Sigmoid colon (tissue), 7 donors: ENCODE data around the gene MRPL9. TPM values are rescaled to one million over a fixed set of nuclear protein-coding genes. Genes with fewer than 3 reads are reported as not detected.

Source experiments
- DNase-seq: peaks from one replicate; pipeline ENCODE4 v3.0.0-alpha.2; 2019
- H3K27ac ChIP-seq, 4 donors: fragments of 200-600 bp; sonication (generic); one replicate each; pipeline ENCODE4 v1.5.1; 2016 to 2019; ENCODE audit warnings: mild to moderate bottlenecking in 1 of 4
- H3K27me3 ChIP-seq, 3 donors: fragments of 200-600 bp; sonication (generic); one replicate each; pipeline ENCODE4 v1.5.1; 2019; ENCODE audit warnings: mild to moderate bottlenecking in 1 of 3
- H3K36me3 ChIP-seq, 4 donors: fragments of 200-600 bp; sonication (generic); one replicate each; pipeline ENCODE4 v1.5.1; 2016 to 2019
- H3K4me1 ChIP-seq, 4 donors: fragments of 200-600 bp; sonication (generic); one replicate each; pipeline ENCODE4 v1.5.1; 2017 to 2019
- H3K4me3 ChIP-seq, 4 donors: fragments of 200-600 bp; sonication (generic); one replicate each; pipeline ENCODE4 v1.5.1; 2017 to 2019; ENCODE audit warnings: mild to moderate bottlenecking in 2 of 4, moderate library complexity in 1 of 4
- H3K9me3 ChIP-seq, 4 donors: fragments of 200-600 bp in 3 of 4; sonication (generic) in 3 of 4; one replicate each; pipeline versions ENCODE4 v1.5.1 to v1.6.1; 2013 to 2019
- CTCF ChIP-seq, 4 experiments: fragments of 450-650 bp in 3 of 4; fragments of 200-600 bp in 1 of 4; IDR thresholded peaks; one replicate each; pipeline ENCODE4 v1.5.1; 2016 to 2019; ENCODE audit warnings: antibody characterized with exemption in 4 of 4, mild to moderate bottlenecking in 3 of 4, moderate library complexity in 2 of 4
- EP300 ChIP-seq, 4 donors: sonication (generic); formaldehyde crosslinking; IDR thresholded peaks; one replicate each; pipeline ENCODE4 v1.6.1; 2017; ENCODE audit warnings: antibody characterized with exemption in 4 of 4
- POLR2A ChIP-seq, 2 donors: fragments of 450-650 bp; IDR thresholded peaks; one replicate each; pipeline ENCODE4 v1.6.1; 2016; ENCODE audit warnings: antibody characterized with exemption in 2 of 2, mild to moderate bottlenecking in 2 of 2, moderate library complexity in 2 of 2
- POLR2AphosphoS5 ChIP-seq, 4 donors: sonication (generic); formaldehyde crosslinking; IDR thresholded peaks; one replicate each; pipeline ENCODE4 v1.6.1; 2017; ENCODE audit warnings: antibody characterized with exemption in 4 of 4
- WGBS, 2 donors: extraction: QIAGEN DNeasy Blood & Tissue Kit; methylation state at CpG; one replicate each; pipeline ENCODE4 v1.1.7; 2013; 5-methylcytosine and 5-hydroxymethylcytosine counted together
- intact Hi-C: fragments of 100-400 bp; cut with DNase I; formaldehyde crosslinking; loops from one replicate; pipeline ENCODE4 v1.15.1; 2023
- polyA plus RNA-seq, 3 donors: library from polyadenylated mRNA; stranded (reverse); fragments of 200-250 nt; gene quantifications; one replicate each; pipeline ENCODE4 v1.2.3, GENCODE V29; 2013
- small RNA-seq, 3 donors: library from RNA; depleted of rRNA; stranded (forward); fragments of <200 nt; gene quantifications; one replicate each; pipeline ENCODE3, GENCODE V24; 2016
- total RNA-seq, 4 donors: library from RNA; depleted of rRNA; stranded (reverse); fragments of >200 nt; gene quantifications; one replicate each; pipeline ENCODE4 v1.1.0, GENCODE V29; 2016
- donor health status: healthy with polysubstance abuse.
- donor health status: Bipolar disorder and iron deficiency.
- donor health status: healthy.

The MRPL9 gene
- total and polyA plus RNA-seq, 7 donors = 47.9 to 68.7 (median 55.8) TPM

- intact Hi-C loops = no loop called here
- H3K4me1 ChIP-seq = no peaks in the 10 kb centered on the region
- H3K27me3 ChIP-seq = peaks cover 0 to 13% (median 0%) of the 10 kb centered on the region in 3 donors
- no peak overlapping the region for H3K27ac ChIP-seq
- H3K36me3 ChIP-seq = no peaks in the 10 kb centered on the region
- 70 to 84% methylated on average over 15 of the region's 15 CpGs for WGBS, 2 donors
- DNase-seq = no peak
- TF ChIP-seq POLR2A (IDR thresholded peaks at IDR 0.05) (no peak), EP300 (IDR thresholded peaks at IDR 0.05) (no peak), CTCF (IDR thresholded peaks at IDR 0.05) (no peak), POLR2AphosphoS5 (IDR thresholded peaks at IDR 0.05) (no peak)
- no peak overlapping the region for H3K4me3 ChIP-seq
- no peaks in the 10 kb centered on the region for H3K9me3 ChIP-seq
Observed at GRCh38 chr1:151710187-151710840, 53.0 kb downstream of the MRPL9 start.

Small RNAs within 50 kb of the gene (small RNA-seq; reads per million reads assigned to genes)
- gene RNU6-662P = 0 reads per million in 3 donors

Other genes with a start within 250 kb of the MRPL9 start
- 10 to 100 TPM in 3 of 4 donors, 1 to 10 TPM in 1; 8.0 to 13.4 (median 11.5) TPM for gene TUFT1, start 223.2 kb downstream of the MRPL9 start, total RNA-seq
- 10 to 100 TPM; 12.1 to 18.0 (median 16.8) TPM for gene TUFT1, start 223.2 kb downstream of the MRPL9 start, polyA plus RNA-seq
- 10 to 100 TPM; 49.0 to 59.0 (median 54.1) TPM for gene SNX27, start 151.4 kb downstream of the MRPL9 start, total RNA-seq
- gene SNX27, start 151.4 kb downstream of the MRPL9 start, polyA plus RNA-seq = 10 to 100 TPM in 1 of 3 donors, 1 to 10 TPM in 2; 3.6 to 12.3 (median 7.4) TPM
- gene CELF3, start 46.7 kb downstream of the MRPL9 start, total RNA-seq = 1 to 10 TPM; 1.3 to 4.3 (median 1.6) TPM
- 1 to 10 TPM in 1 of 3 donors, under 1 TPM in 2; 0.60 to 2.4 (median 0.69) TPM for gene CELF3, start 46.7 kb downstream of the MRPL9 start, polyA plus RNA-seq
- 10 to 100 TPM in 1 of 4 donors, not detected in 3; 11.4 TPM for gene RIIAD1, start 42.0 kb downstream of the MRPL9 start, total RNA-seq
- gene RIIAD1, start 42.0 kb downstream of the MRPL9 start, polyA plus RNA-seq = under 1 TPM in 1 of 3 donors, not detected in 2; 0.39 TPM
- 1 to 10 TPM; 3.7 to 4.9 (median 3.9) TPM for gene TDRKH, start 27.0 kb upstream of the MRPL9 start, total RNA-seq
- 1 to 10 TPM; 1.8 to 5.5 (median 2.3) TPM for gene TDRKH, start 27.0 kb upstream of the MRPL9 start, polyA plus RNA-seq
- gene LINGO4, start 41.9 kb upstream of the MRPL9 start, total RNA-seq = under 1 TPM in 1 of 4 donors, not detected in 3; 0.16 TPM
- under 1 TPM in 1 of 3 donors, not detected in 2; 0.13 TPM for gene LINGO4, start 41.9 kb upstream of the MRPL9 start, polyA plus RNA-seq
- under 1 TPM in 3 of 4 donors, not detected in 1; 0.27 to 0.71 (median 0.49) TPM for gene RORC, start 68.3 kb upstream of the MRPL9 start, total RNA-seq
- 10 to 100 TPM in 2 of 3 donors, 1 to 10 TPM in 1; 7.1 to 18.0 (median 10.4) TPM for gene RORC, start 68.3 kb upstream of the MRPL9 start, polyA plus RNA-seq
- not detected for gene C2CD4D, start 76.3 kb upstream of the MRPL9 start, total RNA-seq
- under 1 TPM; 0.20 to 0.69 (median 0.60) TPM for gene C2CD4D, start 76.3 kb upstream of the MRPL9 start, polyA plus RNA-seq
- gene THEM5, start 90.2 kb upstream of the MRPL9 start, total RNA-seq = not detected
- gene THEM5, start 90.2 kb upstream of the MRPL9 start, polyA plus RNA-seq = not detected
- gene THEM4, start 146.0 kb upstream of the MRPL9 start, total RNA-seq = 10 to 100 TPM; 16.1 to 21.9 (median 17.3) TPM
- 10 to 100 TPM in 1 of 3 donors, 1 to 10 TPM in 2; 4.9 to 13.5 (median 5.4) TPM for gene THEM4, start 146.0 kb upstream of the MRPL9 start, polyA plus RNA-seq
- gene S100A10, start 230.4 kb upstream of the MRPL9 start, total RNA-seq = 10 to 100 TPM; 20.2 to 57.9 (median 43.0) TPM
- gene S100A10, start 230.4 kb upstream of the MRPL9 start, polyA plus RNA-seq = 1,000 to 10,000 TPM; 1,087 to 1,816 (median 1,723) TPM